Lung microvascular endothelial cell (primary cell): ENCODE measurements around the gene C6orf120. TPM values are rescaled to one million over a fixed set of nuclear protein-coding genes. Genes with fewer than 3 reads are reported as not detected.

ENCODE experiments used
- DNase-seq, 2 donors: peaks; one replicate each; pipeline versions ENCODE4 v3.0.0 to v3.0.0-alpha.2; 2010; ENCODE audit warnings: low read depth in 2 of 2
- total RNA-seq: library from RNA; depleted of rRNA; stranded (reverse); fragments of >200 nt; gene quantifications from 2 replicates; pipeline ENCODE4 v1.2.1, GENCODE V29; 2014

Gene C6orf120
- total RNA-seq: 18.1 and 22.6 TPM in 2 replicates

GRCh38 chr6:169701954-169702839 is at the start of gene C6orf120, which contains the start of gene WDR27:
Gene C6orf120 (plus strand): TSS chr6:169702126. CDS start chr6:169702460, 334 bp downstream.
Gene WDR27 (minus strand): TSS chr6:169702029. CDS start chr6:169689005, 13,024 bp downstream.
- peak; percentile 98 for DNase-seq

- no peak for DNase-seq
Observed at GRCh38 chr6:169652896-169653295, 49.0 kb upstream of the C6orf120 start.

GRCh38 chr6:169653691-169654090 is 48.2 kb upstream of the C6orf120 start:
- DNase-seq: no peak

- peak; percentile 71 to 86 for DNase-seq
Observed at GRCh38 chr6:169654598-169655391, 47.1 kb upstream of the C6orf120 start.

GRCh38 chr6:169656546-169657283 is 45.2 kb upstream of the C6orf120 start:
- DNase-seq: no peak

- no peak for DNase-seq
Observed at GRCh38 chr6:169657284-169657610, 44.7 kb upstream of the C6orf120 start.

- peak in 1 of 2 donors; percentile 16 for DNase-seq
Observed at GRCh38 chr6:169659820-169660610, 41.9 kb upstream of the C6orf120 start.

GRCh38 chr6:169660751-169661390 is 41.1 kb upstream of the C6orf120 start:
- DNase-seq: no peak

- DNase-seq: no peak
Observed at GRCh38 chr6:169661391-169661756, 40.6 kb upstream of the C6orf120 start.

GRCh38 chr6:169663468-169663867 is 38.5 kb upstream of the C6orf120 start:
- DNase-seq: no peak

GRCh38 chr6:169664227-169664626 is 37.7 kb upstream of the C6orf120 start:
- DNase-seq: no peak

- no peak for DNase-seq
Observed at GRCh38 chr6:169665289-169665688, 36.6 kb upstream of the C6orf120 start.

- no peak for DNase-seq
Observed at GRCh38 chr6:169666441-169666840, 35.5 kb upstream of the C6orf120 start.

- no peak for DNase-seq
Observed at GRCh38 chr6:169667716-169668115, 34.2 kb upstream of the C6orf120 start.

- DNase-seq: no peak
Observed at GRCh38 chr6:169668203-169668847, 33.6 kb upstream of the C6orf120 start.

- DNase-seq: peak; percentile 26 to 71
Observed at GRCh38 chr6:169669147-169669546, 32.8 kb upstream of the C6orf120 start.

GRCh38 chr6:169669889-169670288 is 32.0 kb upstream of the C6orf120 start:
- peak; percentile 94 to 96 for DNase-seq

- no peak for DNase-seq
Observed at GRCh38 chr6:169671563-169671962, 30.4 kb upstream of the C6orf120 start.

- DNase-seq: no peak
Observed at GRCh38 chr6:169675011-169675410, 26.9 kb upstream of the C6orf120 start.

- DNase-seq: peak in 1 of 2 donors; percentile 19
Observed at GRCh38 chr6:169677096-169677495, 24.8 kb upstream of the C6orf120 start.
